Calu3 (cell line): ENCODE results near the gene DMRTC2. TPM values are rescaled to one million over a fixed set of nuclear protein-coding genes. Genes with fewer than 3 reads are reported as not detected.

Experiments used
- BruUV-seq: library from RNA; stranded (reverse); fragments of 400-500 nt; replicated peaks from 2 replicates; lab custom pipeline; 2021; lab: Mats Ljungman, UMichigan
- CTCF ChIA-PET: fragments of 300-600 bp; sonication (Branson Sonifier 250); formaldehyde crosslinking; loops from one replicate; lab custom pipeline; 2022; ENCODE audit warnings: antibody characterized with exemption; lab: Charles Lee
- DNase-seq: peaks from one replicate; pipeline ENCODE4 v3.0.0; 2022
- H3K27ac Mint-ChIP-seq: one replicate; pipeline ENCODE4 v1.8.0; 2022; ENCODE audit warnings: mixed read lengths; ENCODE audit not compliant: unreplicated experiment
- H3K27me3 Mint-ChIP-seq: one replicate; pipeline ENCODE4 v1.8.0; 2022; ENCODE audit warnings: mixed read lengths; ENCODE audit not compliant: unreplicated experiment
- H3K36me3 Mint-ChIP-seq: one replicate; pipeline ENCODE4 v1.8.0; 2022; ENCODE audit warnings: mild to moderate bottlenecking, moderate library complexity, mixed read lengths; ENCODE audit not compliant: insufficient read depth, unreplicated experiment
- H3K4me1 Mint-ChIP-seq: one replicate; pipeline ENCODE4 v1.8.0; 2022; ENCODE audit warnings: mild to moderate bottlenecking, low read depth, mixed read lengths; ENCODE audit not compliant: unreplicated experiment
- H3K4me3 Mint-ChIP-seq: one replicate; pipeline ENCODE4 v1.8.0; 2022; ENCODE audit warnings: mild to moderate bottlenecking, low read depth, moderate library complexity, mixed read lengths; ENCODE audit not compliant: unreplicated experiment
- H3K9me3 Mint-ChIP-seq: one replicate; pipeline ENCODE4 v1.8.0; 2022; ENCODE audit warnings: low read depth, mixed read lengths; ENCODE audit not compliant: unreplicated experiment
- intact Hi-C: fragments of 100-400 bp; cut with micrococcal nuclease; formaldehyde crosslinking; loops from one replicate; pipeline ENCODE4 v1.10.0; 2022; ENCODE audit not compliant: unreplicated experiment
- total RNA-seq: library from RNA; stranded (reverse); gene quantifications from 2 replicates; pipeline ENCODE4 v1.2.3, GENCODE V29; 2022
- TF ChIP-seq, protein P1 (sequence below): fragments of 200-600 bp; IDR thresholded peaks from one replicate; pipeline ENCODE4 v1.8.0; 2022; ENCODE audit warnings: antibody characterized with exemption; ENCODE audit not compliant: unreplicated experiment

DMRTC2 gene
- total RNA-seq, 1 experiment from 2014 or later, result not detected

DNA sequence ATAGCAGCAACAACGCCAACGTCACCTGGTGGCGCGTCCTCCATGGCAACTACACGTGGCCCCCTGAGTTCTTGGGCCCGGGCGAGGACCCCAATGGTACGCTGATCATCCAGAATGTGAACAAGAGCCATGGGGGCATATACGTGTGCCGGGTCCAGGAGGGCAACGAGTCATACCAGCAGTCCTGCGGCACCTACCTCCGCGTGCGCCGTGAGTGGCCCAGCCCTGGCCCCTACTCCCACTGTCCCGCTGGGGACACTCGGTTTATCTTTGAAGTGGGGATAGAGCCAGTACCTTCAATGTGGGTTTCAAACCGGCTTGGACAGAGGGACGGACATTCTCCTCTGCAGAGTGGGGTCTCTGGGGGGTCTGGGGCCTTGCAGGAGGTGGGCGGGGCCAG, 34.2 kb downstream of the DMRTC2 start:
- no peak for DNase-seq
- intact Hi-C loops, result no loop called here
- TF ChIP-seq, protein P1, sequence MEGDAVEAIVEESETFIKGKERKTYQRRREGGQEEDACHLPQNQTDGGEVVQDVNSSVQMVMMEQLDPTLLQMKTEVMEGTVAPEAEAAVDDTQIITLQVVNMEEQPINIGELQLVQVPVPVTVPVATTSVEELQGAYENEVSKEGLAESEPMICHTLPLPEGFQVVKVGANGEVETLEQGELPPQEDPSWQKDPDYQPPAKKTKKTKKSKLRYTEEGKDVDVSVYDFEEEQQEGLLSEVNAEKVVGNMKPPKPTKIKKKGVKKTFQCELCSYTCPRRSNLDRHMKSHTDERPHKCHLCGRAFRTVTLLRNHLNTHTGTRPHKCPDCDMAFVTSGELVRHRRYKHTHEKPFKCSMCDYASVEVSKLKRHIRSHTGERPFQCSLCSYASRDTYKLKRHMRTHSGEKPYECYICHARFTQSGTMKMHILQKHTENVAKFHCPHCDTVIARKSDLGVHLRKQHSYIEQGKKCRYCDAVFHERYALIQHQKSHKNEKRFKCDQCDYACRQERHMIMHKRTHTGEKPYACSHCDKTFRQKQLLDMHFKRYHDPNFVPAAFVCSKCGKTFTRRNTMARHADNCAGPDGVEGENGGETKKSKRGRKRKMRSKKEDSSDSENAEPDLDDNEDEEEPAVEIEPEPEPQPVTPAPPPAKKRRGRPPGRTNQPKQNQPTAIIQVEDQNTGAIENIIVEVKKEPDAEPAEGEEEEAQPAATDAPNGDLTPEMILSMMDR, result no peak
- BruUV-seq, result no TSS peak
- no peak overlapping the region for H3K4me3 Mint-ChIP-seq
- H3K27me3 Mint-ChIP-seq, result peaks cover 16% of the 10 kb centered on the region
- H3K36me3 Mint-ChIP-seq, result peaks cover 20% of the 10 kb centered on the region
- H3K9me3 Mint-ChIP-seq, result no peaks in the 10 kb centered on the region
- H3K27ac Mint-ChIP-seq, result no peak overlapping the region
- CTCF ChIA-PET, result no interaction called here
- peaks cover 11% of the 10 kb centered on the region for H3K4me1 Mint-ChIP-seq

DNA sequence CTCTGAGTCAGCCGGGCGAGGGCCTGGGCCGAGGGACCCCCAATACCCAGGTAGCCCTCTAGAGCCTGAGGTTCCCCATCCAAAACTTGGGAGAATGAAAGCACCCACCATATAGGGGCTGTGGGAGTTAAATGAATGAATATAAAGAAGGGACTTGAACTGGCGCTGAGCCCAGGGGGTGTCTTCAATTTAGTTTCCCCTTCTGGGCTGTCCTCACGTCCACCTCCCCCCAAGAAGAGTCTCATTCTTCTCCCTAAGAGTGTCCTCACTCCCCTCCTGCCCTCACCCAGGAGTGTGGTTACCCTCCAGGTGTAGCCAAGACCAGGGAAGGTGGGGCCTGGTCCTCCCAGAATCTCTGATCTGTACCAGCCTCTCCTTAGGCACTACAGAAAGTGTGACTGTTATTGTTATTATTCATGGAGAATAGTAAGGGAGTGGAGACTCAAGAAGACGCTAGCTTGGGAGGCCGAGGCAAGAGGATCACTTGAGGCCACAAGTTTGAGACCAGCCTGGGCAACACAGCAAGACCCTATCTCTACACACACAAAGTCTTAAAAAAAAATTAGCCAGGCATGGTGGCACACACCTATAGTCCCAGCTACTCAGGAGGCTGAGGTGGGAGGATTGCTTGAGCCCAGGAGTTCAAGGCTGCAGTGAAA, 35.0 kb downstream of the DMRTC2 start:
- intact Hi-C loops, result no loop called here
- Mint-ChIP-seq H3K27ac (no peak overlapping the region), H3K36me3 (peaks cover 27% of the 10 kb centered on the region), H3K27me3 (peaks cover 16% of the 10 kb centered on the region), H3K9me3 (no peaks in the 10 kb centered on the region), H3K4me3 (no peak overlapping the region), H3K4me1 (peaks cover 12% of the 10 kb centered on the region)
- no peak for DNase-seq
- CTCF ChIA-PET, result no interaction called here
- TF ChIP-seq, protein P1, result no peak
- BruUV-seq, result no TSS peak

DNA sequence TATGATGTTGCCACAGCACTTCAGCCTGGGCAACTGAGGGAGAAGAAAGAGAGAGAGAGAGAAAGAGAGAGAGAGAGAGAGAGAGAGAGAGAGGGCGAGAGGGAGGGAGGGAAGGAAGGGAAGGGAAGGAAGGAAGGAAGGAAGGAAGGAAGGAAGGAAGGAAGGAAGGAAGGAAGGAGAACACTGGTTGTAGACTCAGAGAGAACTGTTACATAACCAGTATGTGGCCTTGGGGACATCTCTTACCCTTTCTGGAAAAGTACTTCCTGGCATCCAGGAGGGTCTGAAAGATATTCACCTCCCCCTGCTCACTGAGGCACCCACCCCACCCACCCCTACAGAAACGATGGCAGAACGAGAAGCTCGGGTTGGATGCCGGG, 35.5 kb downstream of the DMRTC2 start:
- Mint-ChIP-seq H3K4me1 (peaks cover 17% of the 10 kb centered on the region), H3K27ac (no peak overlapping the region), H3K36me3 (peaks cover 32% of the 10 kb centered on the region), H3K4me3 (no peak overlapping the region), H3K27me3 (peaks cover 16% of the 10 kb centered on the region), H3K9me3 (no peaks in the 10 kb centered on the region)
- BruUV-seq, result no TSS peak
- intact Hi-C loops, result no loop called here
- TF ChIP-seq, protein P1, result no peak
- CTCF ChIA-PET, result no interaction called here
- no peak for DNase-seq

DNA sequence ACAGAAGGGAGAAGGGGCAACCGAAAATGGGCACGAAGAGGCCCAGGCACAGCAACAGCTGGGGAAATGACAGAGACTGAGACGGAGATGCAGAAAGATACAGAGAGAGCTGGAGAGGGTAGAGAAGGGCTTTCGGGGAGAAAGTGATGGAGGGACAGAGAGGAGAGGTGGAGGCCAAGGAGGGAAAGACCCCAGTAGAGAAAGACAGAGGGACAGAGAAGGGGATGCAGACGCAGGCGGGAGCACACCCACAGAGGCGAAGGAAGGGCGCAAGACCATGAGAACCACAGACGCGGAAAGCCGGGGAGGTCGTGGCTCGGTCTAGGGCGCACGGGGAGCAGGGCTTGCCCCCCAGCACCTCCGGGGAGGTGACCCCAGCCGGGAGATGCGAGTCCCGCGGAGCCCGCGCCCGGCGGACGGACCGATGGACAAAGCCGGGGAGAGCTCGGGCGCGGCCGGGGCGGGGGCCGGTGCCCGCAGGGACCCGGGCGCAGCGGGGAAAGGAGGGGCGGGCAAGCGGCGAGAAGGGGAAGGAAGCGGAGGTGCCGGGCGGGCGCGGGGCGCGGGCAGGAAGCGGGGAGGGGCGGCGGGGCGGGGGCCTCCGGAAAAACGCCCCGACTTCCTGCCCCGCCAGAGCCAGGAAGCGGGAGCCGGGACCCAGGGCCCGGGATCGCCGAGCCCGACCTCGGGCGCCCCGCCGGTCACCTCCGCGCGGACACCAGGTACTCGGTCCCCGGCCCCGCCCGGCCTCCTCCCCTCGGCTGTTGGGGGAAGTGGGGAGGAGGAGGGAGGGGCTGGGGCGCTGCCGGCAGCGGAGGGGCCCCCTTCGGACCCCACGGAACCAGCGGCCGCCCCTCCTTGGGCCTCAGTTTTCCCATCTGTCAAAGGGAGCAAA, 38.0 kb downstream of the DMRTC2 start, which contains the start of gene ARHGEF1:
TSS of gene ARHGEF1 (plus strand) at position 617 of the 895 bp plus-strand sequence. CDS start 4,899 bp downstream, outside the sequence.
- H3K9me3 Mint-ChIP-seq, result no peaks in the 10 kb centered on the region
- DNase-seq, result peak; percentile 56
- peaks cover 45% of the 10 kb centered on the region for H3K36me3 Mint-ChIP-seq
- intact Hi-C loops, result no loop called here
- CTCF ChIA-PET, result interaction anchor here (0.7 to 2.8 kb wide), 2 partner anchors 9 to 44 kb away, joined by 4 to 12 read pairs; no protein-coding TSS in a partner anchor
- TF ChIP-seq, protein P1, result no peak
- peaks cover 41% of the 10 kb centered on the region for H3K4me1 Mint-ChIP-seq
- peak within 1 kb of the TSS; percentile 73 for H3K4me3 Mint-ChIP-seq
- peaks cover 16% of the 10 kb centered on the region for H3K27me3 Mint-ChIP-seq
- BruUV-seq, result no TSS peak
- peak within 1 kb of the TSS; percentile 73 for H3K27ac Mint-ChIP-seq
